ENCODE measurements around the gene THRSP.

DNA sequence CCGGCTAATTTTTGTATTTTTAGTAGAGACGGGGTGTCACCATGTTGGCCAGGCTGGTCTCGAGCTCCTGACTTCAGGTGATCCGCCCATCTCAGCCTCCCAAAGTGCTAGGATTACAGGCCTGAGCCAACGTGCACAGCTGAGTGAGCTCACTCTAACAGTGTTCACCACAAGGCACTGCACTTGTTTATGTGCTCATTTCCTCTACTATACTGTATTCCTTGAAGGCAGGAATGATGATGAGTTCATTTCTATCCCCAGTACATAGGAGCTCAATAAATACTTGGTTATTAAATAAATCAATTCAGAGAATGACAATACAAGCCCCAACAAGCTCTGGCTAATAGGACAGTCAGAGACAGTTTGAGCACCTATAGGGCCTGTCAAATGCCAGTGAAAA lies 46.7 kb downstream of the THRSP start:
- TF ChIP-seq CEBPB (IDR thresholded peaks at IDR 0.05; ENCODE audit: low read depth): no peak
- TF ChIP-seq POLR2A (IDR thresholded peaks at IDR 0.05; ENCODE audit: borderline replicate concordance, extremely low read depth, insufficient read depth, insufficient read length): no peak
- TF ChIP-seq, protein P1, sequence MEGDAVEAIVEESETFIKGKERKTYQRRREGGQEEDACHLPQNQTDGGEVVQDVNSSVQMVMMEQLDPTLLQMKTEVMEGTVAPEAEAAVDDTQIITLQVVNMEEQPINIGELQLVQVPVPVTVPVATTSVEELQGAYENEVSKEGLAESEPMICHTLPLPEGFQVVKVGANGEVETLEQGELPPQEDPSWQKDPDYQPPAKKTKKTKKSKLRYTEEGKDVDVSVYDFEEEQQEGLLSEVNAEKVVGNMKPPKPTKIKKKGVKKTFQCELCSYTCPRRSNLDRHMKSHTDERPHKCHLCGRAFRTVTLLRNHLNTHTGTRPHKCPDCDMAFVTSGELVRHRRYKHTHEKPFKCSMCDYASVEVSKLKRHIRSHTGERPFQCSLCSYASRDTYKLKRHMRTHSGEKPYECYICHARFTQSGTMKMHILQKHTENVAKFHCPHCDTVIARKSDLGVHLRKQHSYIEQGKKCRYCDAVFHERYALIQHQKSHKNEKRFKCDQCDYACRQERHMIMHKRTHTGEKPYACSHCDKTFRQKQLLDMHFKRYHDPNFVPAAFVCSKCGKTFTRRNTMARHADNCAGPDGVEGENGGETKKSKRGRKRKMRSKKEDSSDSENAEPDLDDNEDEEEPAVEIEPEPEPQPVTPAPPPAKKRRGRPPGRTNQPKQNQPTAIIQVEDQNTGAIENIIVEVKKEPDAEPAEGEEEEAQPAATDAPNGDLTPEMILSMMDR (IDR thresholded peaks at IDR 0.05 in 2 of 3, conservative IDR thresholded peaks at IDR 0.05 in 1 of 3; ENCODE audit: borderline replicate concordance in 1 of 3, insufficient read depth in 1 of 3, low read depth in 2 of 3, low read length in 2 of 3): no peak
- no peak for TF ChIP-seq SP1 (IDR thresholded peaks at IDR 0.05; ENCODE audit: low read depth)
- TF ChIP-seq RAD21 (IDR thresholded peaks at IDR 0.05; ENCODE audit: low read depth): no peak
- no peak for TF ChIP-seq EZH2 (IDR thresholded peaks at IDR 0.05)
- TF ChIP-seq POLR2AphosphoS5 (IDR thresholded peaks at IDR 0.05; ENCODE audit: low read depth, low read length): no peak
- no peak for TF ChIP-seq EZH2phosphoT487 (IDR thresholded peaks at IDR 0.05; ENCODE audit: borderline replicate concordance)
- TF ChIP-seq SIN3A (IDR thresholded peaks at IDR 0.05; ENCODE audit: low read depth): no peak
- TF ChIP-seq ZFX (IDR thresholded peaks at IDR 0.05): no peak
- TF ChIP-seq, protein P2, sequence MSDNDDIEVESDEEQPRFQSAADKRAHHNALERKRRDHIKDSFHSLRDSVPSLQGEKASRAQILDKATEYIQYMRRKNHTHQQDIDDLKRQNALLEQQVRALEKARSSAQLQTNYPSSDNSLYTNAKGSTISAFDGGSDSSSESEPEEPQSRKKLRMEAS (IDR thresholded peaks at IDR 0.05): no peak
- no peak for TF ChIP-seq JUND (IDR thresholded peaks at IDR 0.05)
- no peak for TF ChIP-seq YY1 (IDR thresholded peaks at IDR 0.05; ENCODE audit: extremely low read depth, insufficient replicate concordance, low read depth, low read length)
